Medulla oblongata (tissue), 1 donor: ENCODE data around the gene DOK1.

Experiments
- DNase-seq: peaks from one replicate; pipeline ENCODE4 v3.0.0-alpha.2; 2015; ENCODE audit errors: extremely low spot score

DOK1 gene

DNA sequence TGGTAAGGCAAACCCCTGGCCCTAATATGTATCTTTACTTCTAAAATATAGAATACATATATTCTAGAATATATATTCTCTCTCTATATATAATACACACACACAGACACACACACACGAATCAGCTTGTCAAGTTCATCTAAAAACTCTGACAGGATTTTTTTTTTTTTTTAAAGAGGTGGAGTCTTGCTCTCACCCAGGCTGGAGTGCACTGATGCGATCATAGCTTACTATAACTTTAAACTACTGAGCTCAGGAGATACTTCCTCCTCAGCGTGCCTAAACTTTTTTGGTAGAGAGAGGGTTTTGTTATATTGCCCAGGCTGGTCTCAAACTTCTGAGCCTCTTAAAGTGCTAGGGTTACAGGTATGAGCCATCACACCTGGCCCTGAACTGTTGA, 45.2 kb downstream of the DOK1 start:
- DNase-seq = no peak

- no peak for DNase-seq
Measured at GRCh38 chr2:74602586-74603281, 48.2 kb downstream of the DOK1 start.

- no peak for DNase-seq
Measured at GRCh38 chr2:74603282-74604000, 48.9 kb downstream of the DOK1 start.

GRCh38 chr2:74606927-74607326, 52.4 kb downstream of the DOK1 start:
- no peak for DNase-seq
